Left colon (tissue), 2 donors: ENCODE measurements around the gene FOXN3. TPM values are rescaled to one million over a fixed set of nuclear protein-coding genes. Genes with fewer than 3 reads are reported as not detected.

Source experiments
- ATAC-seq: fragments of 200-7000 bp; cut with Tn5 transposase; one replicate; pipeline ENCODE4 v1.9.1; 2020; ENCODE audit warnings: mild to moderate bottlenecking, moderate library complexity
- DNase-seq, 2 donors: peaks; one replicate each; pipeline ENCODE4 v3.0.0-alpha.2; 2020
- intact Hi-C, 2 donors: fragments of 100-400 bp; cut with DNase I in 1 of 2; cut with micrococcal nuclease in 1 of 2; formaldehyde crosslinking; loops; one replicate each; pipeline versions ENCODE4 v1.11.2 to v1.14.0; 2022; cut with DNase I, micrococcal nuclease
- total RNA-seq, 2 donors: library from RNA; stranded (reverse); fragmentation: NEBNext Ultra II Directional; extraction: Animal tissue kit (Norgen Biotek cat#: 25700); gene quantifications; one replicate each; pipeline ENCODE4 v1.2.1, GENCODE V29; 2021
- donor health status: DM: no; HTN: no; CAD: no.
- donor health status: DM: yes; HTN: yes; CAD: no.

FOXN3 gene
- total RNA-seq, 2 donors from 2014 or later: 77.0 to 78.3 TPM

- DNase-seq (no peak), ATAC-seq (no peak)
- intact Hi-C loops: loop anchor here in 1 of 2 donors (10.0 kb wide), 1 partner anchor 401 kb away; no protein-coding TSS in a partner anchor
Observed at GRCh38 chr14:89435892-89436656, 19.0 kb upstream of the FOXN3 start.

GRCh38 chr14:89435492-89435891, 18.5 kb upstream of the FOXN3 start:
- DNase-seq: no peak
- intact Hi-C loops: loop anchor here in 1 of 2 donors (10.0 kb wide), 1 partner anchor 401 kb away; no protein-coding TSS in a partner anchor
- ATAC-seq: no peak

GRCh38 chr14:89432226-89432625, 15.2 kb upstream of the FOXN3 start:
- intact Hi-C loops: loop anchor here in 1 of 2 donors (10.0 kb wide), 1 partner anchor 397 kb away; no protein-coding TSS in a partner anchor
- ATAC-seq: peak; percentile 36

GRCh38 chr14:89430391-89431236, 13.6 kb upstream of the FOXN3 start:
- no peak for DNase-seq
- intact Hi-C loops: loop anchor here in 1 of 2 donors (10.0 kb wide), 1 partner anchor 396 kb away; no protein-coding TSS in a partner anchor

More at GRCh38 chr14:89432226-89432625, 15.2 kb upstream of the FOXN3 start:
- peak in 1 of 2 donors; percentile 39 for DNase-seq

GRCh38 chr14:89429199-89430181, 12.5 kb upstream of the FOXN3 start:
- intact Hi-C loops: loop anchor here in 1 of 2 donors (10.0 kb wide), 2 partner anchors 185 to 395 kb away; no protein-coding TSS in a partner anchor
- peak in 1 of 2 donors; percentile 46 for DNase-seq

More at GRCh38 chr14:89430391-89431236, 13.6 kb upstream of the FOXN3 start:
- ATAC-seq: peak; percentile 20

GRCh38 chr14:89428546-89429198, 11.6 kb upstream of the FOXN3 start:
- ATAC-seq: no peak
- intact Hi-C loops: loop anchor here in 1 of 2 donors (10.0 kb wide), 1 partner anchor 186 kb away; no protein-coding TSS in a partner anchor
- DNase-seq: no peak

More at GRCh38 chr14:89429199-89430181, 12.5 kb upstream of the FOXN3 start:
- ATAC-seq: peak; percentile 50

GRCh38 chr14:89428173-89428523, 11.1 kb upstream of the FOXN3 start:
- intact Hi-C loops: loop anchor here in 1 of 2 donors (10.0 kb wide), 1 partner anchor 187 kb away; no protein-coding TSS in a partner anchor
- no peak for DNase-seq
- ATAC-seq: no peak

GRCh38 chr14:89427426-89428172, 10.6 kb upstream of the FOXN3 start:
- intact Hi-C loops: loop anchor here in 1 of 2 donors (10.0 kb wide), 1 partner anchor 187 kb away; no protein-coding TSS in a partner anchor
- DNase-seq (no peak), ATAC-seq (peak; percentile 15)

GRCh38 chr14:89425931-89426330, 8.9 kb upstream of the FOXN3 start:
- no peak for ATAC-seq
- intact Hi-C loops: loop anchor here in 1 of 2 donors (10.0 kb wide), 1 partner anchor 189 kb away; no protein-coding TSS in a partner anchor
- no peak for DNase-seq

- intact Hi-C loops: loop anchor here in 1 of 2 donors (10.0 kb wide), 1 partner anchor 191 kb away; no protein-coding TSS in a partner anchor
- no peak for DNase-seq
- ATAC-seq: no peak
Observed at GRCh38 chr14:89424241-89424640, 7.2 kb upstream of the FOXN3 start.

GRCh38 chr14:89422952-89423345, 5.9 kb upstream of the FOXN3 start:
- intact Hi-C loops: loop anchor here in 1 of 2 donors (10.0 kb wide), 1 partner anchor 192 kb away; no protein-coding TSS in a partner anchor
- ATAC-seq (peak; percentile 41), DNase-seq (no peak)

- DNase-seq (peak; percentile 58 to 71), ATAC-seq (peak; percentile 87)
- intact Hi-C loops: loop anchor here in 1 of 2 donors (10.0 kb wide), 1 partner anchor 192 kb away; no protein-coding TSS in a partner anchor
Observed at GRCh38 chr14:89422181-89422951, 5.3 kb upstream of the FOXN3 start.

GRCh38 chr14:89420502-89420901, 3.5 kb upstream of the FOXN3 start:
- ATAC-seq: peak; percentile 28
- DNase-seq: no peak
- intact Hi-C loops: loop anchor here in 1 of 2 donors (10.0 kb wide), 1 partner anchor 194 kb away; no protein-coding TSS in a partner anchor

- intact Hi-C loops: loop anchor here in 1 of 2 donors (10.0 kb wide), 3 partner anchors 115 to 495 kb away; no protein-coding TSS in a partner anchor
- ATAC-seq (no peak), DNase-seq (no peak)
Observed at GRCh38 chr14:89419973-89420482, 3.0 kb upstream of the FOXN3 start.

- ATAC-seq: no peak
- intact Hi-C loops: loop anchor here in 1 of 2 donors (10.0 kb wide), 2 partner anchors 114 to 496 kb away; no protein-coding TSS in a partner anchor
- DNase-seq: no peak
Observed at GRCh38 chr14:89418976-89419375, 1.9 kb upstream of the FOXN3 start.
